Esophagus muscularis mucosa (tissue), 4 donors: ENCODE data around the gene NKIRAS2. TPM values are rescaled to one million over a fixed set of nuclear protein-coding genes. Genes with fewer than 3 reads are reported as not detected.

Source experiments
- DNase-seq: peaks from one replicate; pipeline ENCODE4 v3.0.0-alpha.2; 2017; ENCODE audit errors: extremely low spot score
- H3K27ac ChIP-seq, 4 donors: fragments of 200-600 bp; sonication (generic); replicated peaks in 1 of 4; 1 replicate in 3 of 4; 2 replicates in 1 of 4; pipeline ENCODE4 v1.5.1; 2016 to 2019; ENCODE audit warnings: mild to moderate bottlenecking in 1 of 4
- H3K27me3 ChIP-seq, 4 donors: fragments of 200-600 bp; sonication (generic); one replicate each; pipeline versions ENCODE4 v1.5.1 to v1.6.0; 2016 to 2019
- H3K36me3 ChIP-seq, 4 donors: fragments of 200-600 bp; sonication (generic); one replicate each; pipeline ENCODE4 v1.5.1; 2016 to 2019
- H3K4me1 ChIP-seq, 4 donors: fragments of 200-600 bp; sonication (generic); one replicate each; pipeline ENCODE4 v1.5.1; 2016 to 2019
- H3K4me3 ChIP-seq, 4 donors: fragments of 200-600 bp; sonication (generic); 1 replicate in 2 of 4; 2 replicates in 2 of 4; pipeline ENCODE4 v1.5.1; 2016 to 2019; ENCODE audit warnings: mild to moderate bottlenecking in 4 of 4, moderate library complexity in 1 of 4
- H3K9me3 ChIP-seq, 4 donors: fragments of 200-600 bp; sonication (generic); 1 replicate in 3 of 4; 2 replicates in 1 of 4; pipeline ENCODE4 v1.5.1; 2016 to 2019
- CTCF ChIP-seq, 3 experiments: fragments of 200-600 bp in 2 of 3; fragments of 450-650 bp in 1 of 3; sonication (generic) in 2 of 3; IDR thresholded peaks; one replicate each; pipeline ENCODE4 v1.5.1; 2017 to 2019; ENCODE audit warnings: antibody characterized with exemption in 3 of 3, mild to moderate bottlenecking in 2 of 3, moderate library complexity in 1 of 3
- EP300 ChIP-seq: sonication (generic); formaldehyde crosslinking; IDR thresholded peaks from one replicate; pipeline ENCODE4 v1.6.1; 2017; ENCODE audit warnings: antibody characterized with exemption
- POLR2A ChIP-seq: fragments of 450-650 bp; IDR thresholded peaks from one replicate; pipeline ENCODE4 v1.6.1; 2017; ENCODE audit warnings: antibody characterized with exemption, moderate library complexity, mild to moderate bottlenecking, low read depth
- POLR2AphosphoS5 ChIP-seq, 2 donors: sonication (generic); formaldehyde crosslinking; IDR thresholded peaks; one replicate each; pipeline ENCODE4 v1.6.1; 2017; ENCODE audit warnings: antibody characterized with exemption in 2 of 2
- WGBS: methylation state at CpG from one replicate; pipeline ENCODE4 v1.1.5; 2018; 5-methylcytosine and 5-hydroxymethylcytosine counted together
- intact Hi-C: fragments of 100-400 bp; cut with DNase I; formaldehyde crosslinking; loops from one replicate; pipeline ENCODE4 v1.15.1; 2023
- total RNA-seq, 4 donors: library from RNA; depleted of rRNA; stranded (reverse); fragments of >200 nt; gene quantifications; one replicate each; pipeline versions ENCODE4 v1.1.0 to v1.2.1, GENCODE V29; 2016

NKIRAS2 gene
- total RNA-seq, 4 donors from 2014 or later, result 44.0 to 74.3 (median 59.0) TPM

- Histone ChIP-seq H3K4me1 (peaks cover 6 to 20% (median 13%) of the 10 kb centered on the region in 4 donors), H3K27ac (no peak overlapping the region), H3K9me3 (no peaks in the 10 kb centered on the region), H3K4me3 (no peak overlapping the region), H3K36me3 (no peaks in the 10 kb centered on the region), H3K27me3 (peaks cover 0 to 43% (median 7%) of the 10 kb centered on the region in 4 donors)
- no peak for DNase-seq
- 84% methylated on average over 6 of the region's 6 CpGs for WGBS
- intact Hi-C loops, result no loop called here
- TF ChIP-seq POLR2A (no peak), POLR2AphosphoS5 (IDR thresholded peaks at IDR 0.05) (no peak), CTCF (IDR thresholded peaks at IDR 0.05) (no peak), EP300 (no peak)
Measured at GRCh38 chr17:42052346-42052877, 32.5 kb downstream of the NKIRAS2 start.

- no peak overlapping the region for H3K4me3 ChIP-seq
- H3K4me1 ChIP-seq, result peaks cover 6 to 20% (median 13%) of the 10 kb centered on the region in 4 donors
- no peak overlapping the region for H3K27ac ChIP-seq
- TF ChIP-seq EP300 (no peak), POLR2A (no peak), POLR2AphosphoS5 (IDR thresholded peaks at IDR 0.05) (no peak), CTCF (IDR thresholded peaks at IDR 0.05) (no peak)
- no peak for DNase-seq
- H3K27me3 ChIP-seq, result peaks cover 0 to 58% (median 7%) of the 10 kb centered on the region in 4 donors
- no peaks in the 10 kb centered on the region for H3K9me3 ChIP-seq
- intact Hi-C loops, result no loop called here
- WGBS, result 23% methylated on average over 10 of the region's 12 CpGs
- H3K36me3 ChIP-seq, result no peaks in the 10 kb centered on the region
Measured at GRCh38 chr17:42053731-42054500, 34.0 kb downstream of the NKIRAS2 start.

- Histone ChIP-seq H3K9me3 (no peaks in the 10 kb centered on the region), H3K27me3 (peaks cover 0 to 64% (median 9%) of the 10 kb centered on the region in 4 donors), H3K27ac (no peak overlapping the region), H3K36me3 (no peaks in the 10 kb centered on the region), H3K4me3 (no peak overlapping the region), H3K4me1 (peaks cover 2 to 11% (median 8%) of the 10 kb centered on the region in 4 donors)
- no peak for DNase-seq
- intact Hi-C loops, result no loop called here
- no peak for TF ChIP-seq POLR2A
- no peak for TF ChIP-seq EP300
- no peak for TF ChIP-seq CTCF (IDR thresholded peaks at IDR 0.05)
- no peak for TF ChIP-seq POLR2AphosphoS5 (IDR thresholded peaks at IDR 0.05)
- WGBS, result 31% methylated on average over 3 of the region's 3 CpGs
Measured at GRCh38 chr17:42055027-42055426, 35.1 kb downstream of the NKIRAS2 start.

GRCh38 chr17:42055496-42055895 lies 35.6 kb downstream of the NKIRAS2 start:
- Histone ChIP-seq H3K36me3 (no peaks in the 10 kb centered on the region), H3K4me3 (no peak overlapping the region), H3K4me1 (peaks cover 0 to 7% (median 5%) of the 10 kb centered on the region in 4 donors), H3K9me3 (no peaks in the 10 kb centered on the region), H3K27ac (no peak overlapping the region), H3K27me3 (peaks cover 0 to 64% (median 9%) of the 10 kb centered on the region in 4 donors)
- intact Hi-C loops, result no loop called here
- TF ChIP-seq CTCF (IDR thresholded peaks at IDR 0.05) (no peak), POLR2AphosphoS5 (IDR thresholded peaks at IDR 0.05) (no peak), POLR2A (no peak), EP300 (no peak)
- WGBS, result 55% methylated on average over 6 of the region's 6 CpGs
- DNase-seq, result no peak
